Cardiac muscle cell (in vitro differentiated cells and primary cell): ENCODE data around the gene LPIN3. TPM values are rescaled to one million over a fixed set of nuclear protein-coding genes. Genes with fewer than 3 reads are reported as not detected.

Experiments used
- DNase-seq, 2 donors: peaks; one replicate each; pipeline versions ENCODE4 v3.0.0 to v3.0.0-alpha.2; 2010 to 2017; ENCODE audit warnings: low read depth in 1 of 2, low spot score in 1 of 2
- H3K27ac ChIP-seq: fragments of 200-600 bp; sonication (generic); 2 replicates; pipeline ENCODE4 v1.5.1; 2016
- H3K27me3 ChIP-seq: fragments of 200-600 bp; sonication (generic); 2 replicates; pipeline ENCODE4 v1.6.0; 2016; ENCODE audit warnings: control low read depth
- H3K36me3 ChIP-seq: fragments of 200-600 bp; sonication (generic); 2 replicates; pipeline ENCODE4 v1.5.1; 2016; ENCODE audit warnings: control low read depth
- H3K4me1 ChIP-seq: fragments of 200-600 bp; sonication (generic); 2 replicates; pipeline ENCODE4 v1.8.1; 2017; ENCODE audit warnings: low read depth, mild to moderate bottlenecking, mixed run types
- H3K4me3 ChIP-seq: fragments of 200-600 bp; sonication (generic); 2 replicates; pipeline ENCODE4 v1.5.1; 2016; ENCODE audit warnings: mild to moderate bottlenecking
- H3K9me3 ChIP-seq: fragments of 200-600 bp; sonication (generic); 2 replicates; pipeline ENCODE4 v1.5.1; 2017; ENCODE audit warnings: low read depth, mild to moderate bottlenecking, control low read depth
- polyA plus RNA-seq: library from polyadenylated mRNA; unstranded; fragments of >200 nt; fragmentation: Nextera tagmentation; extraction: Ambion mirVana; gene quantifications from 2 replicates; pipeline ENCODE4 v1.2.1, GENCODE V29; 2016
- total RNA-seq: library from RNA; depleted of rRNA; stranded (reverse); fragments of >200 nt; gene quantifications from 2 replicates; pipeline ENCODE4 v1.2.3, GENCODE V29; 2016
- TF ChIP-seq, protein P1 (sequence below): IDR thresholded peaks from 2 replicates; pipeline ENCODE4 v1.5.1; 2012; ENCODE audit warnings: low read depth, mild to moderate bottlenecking, low read length

LPIN3 gene
- total and polyA plus RNA-seq, 2 experiments from 2014 or later: 11.2 to 17.0 TPM

- no peak for DNase-seq
- Histone ChIP-seq H3K4me1 (no peaks in the 10 kb centered on the region), H3K27ac (no peak overlapping the region), H3K27me3 (no peaks in the 10 kb centered on the region), H3K36me3 (no peaks in the 10 kb centered on the region), H3K4me3 (no peak overlapping the region), H3K9me3 (no peaks in the 10 kb centered on the region)
- TF ChIP-seq, protein P1, sequence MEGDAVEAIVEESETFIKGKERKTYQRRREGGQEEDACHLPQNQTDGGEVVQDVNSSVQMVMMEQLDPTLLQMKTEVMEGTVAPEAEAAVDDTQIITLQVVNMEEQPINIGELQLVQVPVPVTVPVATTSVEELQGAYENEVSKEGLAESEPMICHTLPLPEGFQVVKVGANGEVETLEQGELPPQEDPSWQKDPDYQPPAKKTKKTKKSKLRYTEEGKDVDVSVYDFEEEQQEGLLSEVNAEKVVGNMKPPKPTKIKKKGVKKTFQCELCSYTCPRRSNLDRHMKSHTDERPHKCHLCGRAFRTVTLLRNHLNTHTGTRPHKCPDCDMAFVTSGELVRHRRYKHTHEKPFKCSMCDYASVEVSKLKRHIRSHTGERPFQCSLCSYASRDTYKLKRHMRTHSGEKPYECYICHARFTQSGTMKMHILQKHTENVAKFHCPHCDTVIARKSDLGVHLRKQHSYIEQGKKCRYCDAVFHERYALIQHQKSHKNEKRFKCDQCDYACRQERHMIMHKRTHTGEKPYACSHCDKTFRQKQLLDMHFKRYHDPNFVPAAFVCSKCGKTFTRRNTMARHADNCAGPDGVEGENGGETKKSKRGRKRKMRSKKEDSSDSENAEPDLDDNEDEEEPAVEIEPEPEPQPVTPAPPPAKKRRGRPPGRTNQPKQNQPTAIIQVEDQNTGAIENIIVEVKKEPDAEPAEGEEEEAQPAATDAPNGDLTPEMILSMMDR: no peak
These were observed 6.6 kb upstream of the LPIN3 start for GRCh38 chr20:41334036-41334435.

- Histone ChIP-seq H3K9me3 (no peaks in the 10 kb centered on the region), H3K4me1 (no peaks in the 10 kb centered on the region), H3K4me3 (no peak overlapping the region), H3K27me3 (peaks cover 6% of the 10 kb centered on the region), H3K36me3 (no peaks in the 10 kb centered on the region), H3K27ac (no peak overlapping the region)
- DNase-seq: peak in 1 of 2 donors; percentile 27
- TF ChIP-seq, protein P1: no peak
These were observed 5.9 kb upstream of the LPIN3 start for GRCh38 chr20:41334443-41335421.

DNA sequence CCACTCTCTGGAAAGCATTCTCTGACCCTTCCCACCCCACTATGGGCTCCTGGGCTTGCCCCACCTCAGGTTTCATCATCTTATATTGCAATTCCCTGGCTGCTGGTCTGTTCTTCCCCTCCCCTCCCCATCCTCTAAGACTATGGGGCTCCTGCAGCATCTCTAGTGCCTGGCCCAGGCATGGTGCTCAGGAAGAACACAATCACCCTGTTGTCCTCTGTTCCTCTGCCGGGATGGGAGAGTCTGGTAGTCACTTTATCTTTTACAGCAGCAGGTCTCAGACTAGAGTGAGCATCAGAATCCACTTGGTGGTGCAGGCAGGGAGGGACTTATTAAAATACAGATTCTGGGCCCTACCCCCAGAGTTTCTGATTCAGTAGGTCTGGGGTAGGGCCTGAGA is 5.0 kb upstream of the LPIN3 start:
- TF ChIP-seq, protein P1: no peak
- Histone ChIP-seq H3K9me3 (no peaks in the 10 kb centered on the region), H3K36me3 (no peaks in the 10 kb centered on the region), H3K27me3 (peaks cover 8% of the 10 kb centered on the region), H3K4me3 (no peak overlapping the region), H3K27ac (no peak overlapping the region), H3K4me1 (no peaks in the 10 kb centered on the region)
- no peak for DNase-seq

DNA sequence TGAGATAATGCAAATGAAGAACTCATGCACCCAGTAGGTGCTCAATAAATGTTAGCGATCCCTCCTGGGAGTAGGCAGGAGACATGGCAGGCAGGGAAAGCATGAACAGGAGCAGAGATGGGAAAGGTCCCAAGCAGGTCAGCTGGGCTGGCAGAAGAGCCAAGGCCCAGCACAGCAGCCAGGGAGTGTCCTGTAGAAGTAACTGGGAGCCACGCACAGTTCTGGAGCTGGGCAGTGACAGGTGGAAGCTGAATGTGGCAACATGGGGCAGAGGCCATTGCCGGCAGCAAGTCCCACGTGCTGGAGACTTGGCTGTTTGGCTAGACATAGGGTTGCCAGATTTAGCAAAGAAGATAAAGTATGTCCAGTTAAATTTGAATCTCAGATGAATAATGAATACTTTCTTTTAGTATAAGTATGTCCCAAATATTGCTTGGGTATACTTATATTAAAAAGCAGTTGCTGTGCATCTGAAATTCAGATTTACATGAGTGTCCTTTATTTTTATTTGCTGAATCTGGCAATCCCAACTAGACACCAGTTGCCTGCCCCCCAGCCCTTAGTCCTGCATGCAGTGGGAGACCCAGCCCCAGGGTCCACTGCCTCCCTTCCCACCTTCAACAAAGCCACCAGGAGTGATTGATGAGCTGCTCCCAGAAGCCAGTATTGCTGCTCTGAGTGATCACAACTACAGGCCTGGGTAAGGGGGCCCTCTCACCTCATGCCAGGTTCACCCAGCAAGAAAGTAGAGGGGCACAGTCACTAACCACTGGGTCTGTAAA is 3.7 kb upstream of the LPIN3 start:
- H3K36me3 ChIP-seq: no peaks in the 10 kb centered on the region
- peaks cover 8% of the 10 kb centered on the region for H3K4me1 ChIP-seq
- H3K4me3 ChIP-seq: no peak overlapping the region
- no peak for DNase-seq
- H3K27me3 ChIP-seq: peaks cover 8% of the 10 kb centered on the region
- H3K27ac ChIP-seq: no peak overlapping the region
- no peaks in the 10 kb centered on the region for H3K9me3 ChIP-seq
- TF ChIP-seq, protein P1: no peak

DNA sequence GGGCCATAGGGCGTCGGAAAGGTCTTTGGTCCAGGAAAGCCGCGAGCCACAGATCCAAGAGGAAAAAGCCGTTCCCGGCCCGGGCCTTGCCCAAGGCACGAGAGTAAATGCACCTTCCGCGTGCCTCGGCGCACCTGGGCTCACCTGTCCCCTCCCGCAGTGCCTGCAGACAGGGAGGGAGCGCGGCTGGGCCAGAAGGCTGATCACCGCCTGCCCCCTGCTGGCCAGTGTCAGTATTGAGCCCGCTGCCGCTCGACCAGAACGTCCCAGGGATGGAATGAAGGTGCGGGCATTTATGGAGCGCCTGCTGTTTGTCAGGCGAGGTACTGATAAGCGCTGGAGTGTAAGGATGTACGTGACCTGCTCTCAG is 679 bp upstream of the LPIN3 start:
- TF ChIP-seq, protein P1: peak; percentile 96
- Histone ChIP-seq H3K4me3 (peak overlapping the region; percentile 21), H3K27me3 (peaks cover 8% of the 10 kb centered on the region), H3K36me3 (no peaks in the 10 kb centered on the region), H3K27ac (no peak overlapping the region), H3K9me3 (no peaks in the 10 kb centered on the region), H3K4me1 (peaks cover 8% of the 10 kb centered on the region)
- peak; percentile 70 to 83 for DNase-seq
